NCI-H748 (cell line): ENCODE data around the gene EP400.
"Not testable (repeated sequence)": the region's sequence is repeated elsewhere in the genome, so short reads cannot be mapped to it uniquely, and the experiment has no call there.

Experiments
- DNase-seq: peaks from one replicate; lab custom pipeline; 2025; ENCODE audit not compliant: unreplicated experiment; lab: John Stamatoyannopoulos, UW

EP400 gene

DNA sequence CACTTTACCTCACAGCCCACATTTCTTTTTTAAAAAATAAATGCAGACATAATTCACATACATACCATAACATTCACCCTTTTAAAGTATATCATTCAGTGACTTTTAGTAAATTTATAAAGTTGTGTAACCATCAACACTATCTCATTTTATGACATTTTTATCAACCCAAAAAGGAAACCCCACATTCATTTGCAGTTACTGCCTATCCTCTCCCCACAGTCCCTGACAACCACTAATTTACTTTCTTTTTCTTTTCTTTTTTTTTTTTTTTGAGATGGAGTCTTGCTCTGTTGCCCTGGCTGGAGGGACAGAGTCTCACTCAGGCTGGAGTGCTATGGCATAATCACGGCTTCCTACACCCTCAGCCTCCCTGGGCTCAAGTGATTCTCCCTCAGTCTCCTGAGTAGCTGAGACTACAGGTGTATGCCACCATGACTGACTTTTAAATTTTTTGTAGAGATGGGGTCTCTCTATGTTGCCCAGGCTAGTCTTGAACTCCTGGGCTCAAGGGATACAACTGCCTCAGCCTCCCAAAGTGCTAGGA, 1.5 kb upstream of the EP400 start:
- no peak for DNase-seq

DNA sequence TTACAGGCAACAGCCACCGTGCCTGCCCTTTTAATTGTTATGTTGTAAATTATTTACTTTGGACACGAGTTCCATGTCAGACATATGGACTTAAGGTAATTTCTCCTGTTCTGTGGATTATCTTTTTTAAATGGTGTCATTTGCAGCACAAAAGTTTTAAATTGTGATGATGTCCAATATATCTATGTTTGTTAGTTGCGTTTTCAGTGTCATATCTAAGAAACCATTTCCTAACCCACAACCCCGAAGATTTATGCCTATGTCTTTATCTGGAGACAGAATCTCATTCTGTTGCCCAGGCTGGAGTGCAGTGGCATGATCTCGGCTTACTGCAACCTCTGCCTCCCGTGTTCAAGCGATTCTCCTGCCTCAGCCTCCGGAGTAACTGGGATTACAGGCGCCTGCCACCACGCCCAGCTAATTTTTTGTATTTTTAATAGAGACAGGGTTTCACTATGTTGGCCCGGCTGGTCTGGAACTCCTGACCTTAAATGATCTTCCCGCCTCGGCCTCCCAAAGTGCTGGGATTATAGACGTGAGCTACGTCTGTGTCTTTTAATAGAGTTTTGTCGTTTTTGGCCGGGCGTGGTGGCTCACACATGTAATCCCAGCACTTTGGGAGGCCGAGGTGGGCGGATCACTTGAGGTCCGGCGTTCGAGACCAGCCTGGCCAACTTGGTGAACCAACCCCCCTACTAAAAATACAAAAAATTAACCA, 870 bp upstream of the EP400 start:
- DNase-seq = not testable (repeated sequence)

DNA sequence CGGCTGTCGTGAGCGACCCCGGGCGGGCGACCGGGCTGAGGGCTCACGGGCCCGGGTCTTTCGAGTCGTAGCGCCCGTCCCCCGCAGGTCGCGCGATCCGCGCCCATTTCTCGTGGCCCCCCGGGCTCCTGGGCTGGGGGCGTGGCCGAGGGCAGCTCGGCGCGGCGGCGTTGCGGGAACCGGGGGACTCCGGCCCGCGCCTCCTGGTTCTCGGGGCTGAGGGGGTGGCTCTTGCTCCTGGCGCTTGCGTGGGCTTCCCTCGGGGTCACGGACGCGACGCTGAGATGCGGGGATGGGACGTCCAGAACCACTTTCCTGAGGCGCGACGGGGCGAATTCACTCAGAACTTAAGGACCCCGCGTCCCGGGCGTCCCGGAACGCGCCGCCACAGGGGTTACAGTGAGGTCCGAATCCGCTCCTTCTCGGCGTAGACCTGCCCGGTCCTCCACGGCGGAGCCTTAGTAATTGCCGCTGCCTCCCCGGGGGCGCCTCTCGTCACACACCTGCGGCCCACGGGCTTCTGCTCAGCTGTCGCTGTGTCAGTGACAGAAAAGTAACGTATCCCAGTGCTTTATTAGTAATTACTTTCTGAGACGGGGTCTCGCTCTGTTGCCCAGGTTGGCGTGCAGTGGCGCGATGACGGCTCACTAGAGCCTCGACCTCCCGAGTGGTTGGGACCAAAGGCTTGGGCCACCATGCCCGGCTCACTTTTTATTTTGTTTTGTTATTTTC, 606 bp downstream of the EP400 start:
- DNase-seq = peak; percentile 48

DNA sequence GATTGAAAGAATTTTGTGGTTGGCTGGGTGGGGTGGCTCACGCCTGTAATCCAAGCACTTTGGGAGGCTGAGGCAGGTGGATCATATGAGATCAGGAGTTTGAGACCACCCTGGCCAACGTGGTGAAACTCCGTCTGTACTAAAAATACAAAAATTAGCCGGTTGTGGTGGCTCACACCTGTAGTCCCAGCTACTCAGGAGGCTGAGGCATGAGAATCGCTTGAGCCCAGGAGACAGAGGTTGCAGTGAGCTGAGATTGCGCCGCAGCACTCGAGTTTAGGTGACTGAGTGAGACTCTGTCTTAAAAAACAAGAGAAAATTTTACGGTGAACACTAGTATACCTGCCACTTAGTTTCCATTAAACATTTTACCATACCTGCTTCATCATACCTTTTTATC, 4.1 kb downstream of the EP400 start:
- DNase-seq = not testable (repeated sequence)

DNA sequence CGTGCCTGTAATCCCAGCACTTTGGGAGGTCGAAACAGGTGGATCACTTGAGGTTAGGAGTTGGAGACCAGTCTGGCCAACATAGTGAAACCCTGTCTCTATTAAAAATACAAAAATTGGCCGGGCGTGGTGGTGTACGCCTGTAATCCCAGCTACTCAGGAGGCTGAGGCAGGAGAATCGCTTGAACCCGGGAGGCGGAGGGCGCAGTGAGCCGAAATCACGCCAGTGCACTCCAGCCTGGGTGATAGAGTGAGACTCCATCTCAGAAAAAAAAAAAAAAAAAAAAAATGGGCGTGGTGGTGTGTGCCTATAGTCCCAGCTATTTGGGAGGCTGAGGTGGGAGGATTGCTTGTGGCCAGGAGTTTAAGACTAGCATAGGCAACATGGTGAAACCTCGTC, 4.7 kb downstream of the EP400 start:
- not testable (repeated sequence) for DNase-seq

DNA sequence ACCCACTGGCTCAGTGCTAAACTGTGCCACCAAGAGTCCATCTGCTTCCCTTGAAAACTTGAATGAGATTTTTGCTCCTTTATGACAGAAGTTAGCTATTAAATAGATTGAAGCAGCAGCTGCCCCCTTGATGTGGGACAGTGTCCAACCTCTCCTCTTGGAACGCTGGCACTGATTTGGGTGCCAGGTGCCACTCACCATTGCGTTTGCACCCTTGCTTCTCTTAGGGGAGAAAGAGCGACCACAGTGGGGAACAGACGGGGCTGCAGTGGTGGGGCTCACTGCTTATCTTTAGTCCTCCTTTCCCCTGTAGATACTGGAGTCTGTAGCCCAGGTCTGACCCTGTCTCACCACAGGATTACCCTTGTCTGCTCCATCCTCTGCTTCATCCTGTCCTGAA, 9.4 kb downstream of the EP400 start:
- no peak for DNase-seq

DNA sequence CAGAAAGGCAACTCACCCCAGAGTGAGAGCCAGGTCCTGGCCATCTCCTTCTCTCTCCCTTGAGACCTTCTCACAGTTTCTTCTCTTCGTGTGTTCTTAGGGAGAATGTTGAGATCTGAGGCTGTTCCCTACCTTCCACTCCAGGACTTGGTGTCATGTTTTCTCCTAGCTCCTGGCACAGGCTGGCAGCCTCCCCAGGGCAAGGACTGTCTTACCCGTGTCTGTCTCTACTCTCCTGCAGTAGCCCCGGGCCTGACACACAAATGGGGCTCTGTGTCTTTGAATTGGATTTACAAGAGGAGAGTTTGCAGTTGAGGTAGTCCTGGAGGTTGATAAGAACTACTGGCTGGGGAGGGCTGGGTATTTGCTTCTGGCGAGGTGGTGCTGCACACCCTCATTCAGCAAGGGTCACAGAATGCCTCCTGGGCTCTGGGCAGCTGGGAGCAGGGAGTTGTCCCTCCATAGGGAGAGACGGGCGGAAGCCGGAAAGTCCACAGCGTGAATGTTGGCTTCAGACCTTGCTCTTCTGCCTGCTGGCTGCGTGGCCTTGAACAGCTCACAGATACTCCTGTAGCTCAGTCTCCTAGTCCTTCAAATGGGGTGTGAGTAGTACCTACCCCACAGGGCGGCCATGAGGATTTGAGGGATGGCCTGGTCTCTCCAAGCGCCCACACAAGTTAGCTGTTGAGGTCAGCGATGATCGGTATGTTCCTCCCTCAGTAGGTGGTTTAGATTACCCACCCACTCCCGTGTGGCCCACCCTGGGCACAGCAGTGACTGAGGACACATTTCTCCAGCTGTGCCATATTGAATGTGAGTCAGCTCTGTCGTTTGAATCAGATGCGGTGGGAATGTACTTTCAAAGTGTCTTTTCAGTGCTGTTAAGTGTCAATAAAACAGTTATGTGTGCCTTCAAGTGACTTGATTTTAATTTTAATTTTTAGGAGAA, 10.2 kb downstream of the EP400 start:
- no peak for DNase-seq

DNA sequence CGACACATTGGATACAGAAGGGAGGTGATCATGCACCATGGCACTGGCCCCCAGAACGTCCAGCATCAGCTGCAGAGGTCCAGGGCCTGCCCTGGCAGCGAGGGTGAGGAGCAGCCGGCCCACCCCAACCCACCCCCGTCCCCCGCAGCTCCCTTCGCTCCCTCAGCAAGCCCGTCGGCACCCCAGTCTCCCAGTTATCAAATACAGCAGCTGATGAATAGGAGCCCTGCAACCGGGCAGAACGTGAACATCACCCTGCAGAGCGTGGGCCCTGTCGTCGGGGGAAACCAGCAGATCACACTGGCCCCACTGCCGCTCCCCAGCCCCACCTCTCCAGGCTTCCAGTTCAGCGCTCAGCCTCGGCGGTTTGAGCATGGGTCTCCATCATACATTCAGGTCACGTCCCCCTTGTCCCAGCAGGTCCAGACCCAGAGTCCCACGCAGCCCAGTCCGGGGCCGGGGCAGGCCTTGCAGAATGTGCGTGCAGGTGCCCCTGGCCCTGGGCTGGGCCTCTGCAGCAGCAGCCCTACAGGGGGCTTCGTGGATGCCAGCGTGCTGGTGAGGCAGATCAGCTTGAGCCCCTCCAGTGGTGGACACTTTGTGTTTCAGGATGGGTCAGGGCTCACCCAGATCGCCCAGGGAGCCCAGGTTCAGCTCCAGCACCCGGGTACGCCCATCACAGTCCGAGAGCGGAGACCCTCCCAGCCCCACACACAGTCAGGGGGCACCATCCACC, 11.0 kb downstream of the EP400 start:
- DNase-seq = not testable (repeated sequence)

DNA sequence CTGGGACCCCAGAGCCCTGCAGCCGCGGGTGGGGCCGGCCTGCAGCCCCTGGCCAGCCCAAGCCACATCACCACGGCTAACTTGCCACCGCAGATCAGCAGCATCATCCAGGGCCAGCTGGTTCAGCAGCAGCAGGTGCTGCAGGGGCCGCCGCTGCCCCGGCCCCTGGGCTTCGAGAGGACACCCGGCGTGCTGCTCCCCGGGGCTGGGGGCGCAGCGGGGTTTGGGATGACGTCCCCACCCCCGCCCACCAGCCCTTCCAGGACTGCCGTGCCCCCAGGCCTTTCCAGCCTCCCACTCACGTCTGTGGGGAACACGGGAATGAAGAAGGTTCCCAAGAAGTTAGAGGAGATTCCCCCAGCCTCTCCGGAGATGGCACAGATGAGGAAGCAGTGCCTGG, 11.6 kb downstream of the EP400 start:
- DNase-seq = not testable (repeated sequence)

DNA sequence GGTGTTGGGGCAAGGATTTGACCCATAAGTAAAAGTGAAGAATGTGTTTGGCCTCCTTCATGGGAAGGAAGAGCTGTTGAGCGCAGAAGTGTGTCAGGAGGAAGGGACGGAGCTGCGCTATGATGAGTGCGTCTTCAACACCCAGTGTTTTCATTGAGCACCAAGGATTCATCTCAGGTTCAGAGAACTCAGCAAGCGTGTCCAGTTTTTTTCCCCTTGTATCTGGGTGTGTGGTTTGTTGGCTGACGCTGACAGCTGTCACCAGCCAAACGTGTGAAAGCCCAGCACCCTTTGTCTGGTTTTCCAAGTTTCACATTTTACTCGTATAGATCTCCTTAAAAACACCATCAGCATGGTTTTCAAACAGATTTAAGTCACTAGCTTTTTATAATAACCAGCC, 12.3 kb downstream of the EP400 start:
- DNase-seq = no peak

DNA sequence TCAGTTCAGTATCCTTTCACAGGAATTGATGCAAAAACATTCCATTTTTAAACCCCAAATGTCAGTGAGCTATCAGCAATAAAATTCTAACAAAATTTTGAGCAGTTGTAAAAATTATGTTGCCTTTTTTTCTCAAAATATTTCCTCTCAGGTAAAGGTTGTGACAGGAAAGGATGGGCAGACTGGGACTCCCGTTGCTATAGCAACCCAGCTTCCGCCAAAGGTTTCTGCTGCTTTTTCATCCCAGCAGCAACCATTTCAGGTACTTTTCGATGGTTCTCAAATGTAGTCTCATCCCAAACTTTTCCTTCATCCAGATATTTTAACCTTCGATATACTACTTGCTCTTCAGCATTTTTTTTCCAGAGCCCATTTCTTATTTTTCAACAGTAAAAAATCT, 13.6 kb downstream of the EP400 start:
- no peak for DNase-seq

DNA sequence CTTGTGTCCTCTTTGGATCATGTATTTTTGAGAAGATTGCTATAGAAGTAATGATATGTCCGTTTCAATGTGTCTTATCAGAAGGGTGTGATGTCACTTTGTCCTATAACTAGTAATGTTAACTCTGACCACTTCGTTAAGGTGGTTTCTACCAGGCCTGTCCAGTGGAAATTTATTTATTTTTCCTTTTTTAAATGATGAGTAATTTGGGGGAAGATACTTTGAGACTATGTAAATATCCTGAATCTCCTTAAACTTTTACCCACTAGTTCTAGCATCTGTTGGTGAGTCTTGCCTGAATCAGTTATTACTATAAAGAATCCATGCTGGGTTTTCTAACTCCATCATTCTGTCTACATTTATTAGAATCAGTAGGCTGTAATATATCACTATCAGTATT, 15.3 kb downstream of the EP400 start:
- DNase-seq = no peak

DNA sequence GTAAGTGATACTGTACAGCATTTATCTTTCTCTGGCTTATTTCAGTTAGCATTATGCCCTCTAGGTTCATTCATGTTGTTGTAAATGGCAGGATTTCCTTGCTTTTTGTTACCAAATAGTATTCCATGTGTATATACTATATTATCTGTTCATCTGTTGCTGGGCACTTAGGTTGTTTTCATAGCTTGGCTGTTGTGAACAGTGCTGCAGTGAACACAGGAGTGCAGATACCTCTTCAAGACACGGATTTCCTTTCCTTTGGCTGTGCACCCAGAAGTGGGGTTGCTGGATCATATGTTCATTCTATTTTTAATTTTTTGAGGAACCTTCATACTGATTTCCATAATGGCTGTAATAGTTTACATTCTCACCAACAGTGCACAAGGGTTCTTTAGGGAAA, 21.5 kb downstream of the EP400 start:
- peak; percentile 47 for DNase-seq

DNA sequence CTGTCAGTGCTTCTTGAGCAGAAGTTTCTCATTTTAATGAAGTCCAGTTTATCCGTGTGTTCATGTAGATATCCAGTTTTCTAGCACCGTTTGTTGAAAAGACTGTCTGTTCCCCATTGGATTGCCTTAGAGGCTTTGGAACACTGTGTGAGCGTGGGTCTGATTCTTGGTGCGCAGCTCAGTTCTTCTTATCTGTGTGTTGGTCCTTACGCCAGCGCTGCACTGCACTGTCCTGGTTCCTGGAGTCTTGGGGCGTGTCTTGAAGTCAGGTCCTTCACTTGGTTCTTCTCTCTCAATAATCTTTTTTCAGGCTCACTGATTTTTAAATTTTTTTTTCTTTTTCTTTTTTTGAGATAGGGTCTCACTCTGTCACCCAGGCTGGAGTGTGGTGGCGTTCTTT, 25.5 kb downstream of the EP400 start:
- DNase-seq = no peak

DNA sequence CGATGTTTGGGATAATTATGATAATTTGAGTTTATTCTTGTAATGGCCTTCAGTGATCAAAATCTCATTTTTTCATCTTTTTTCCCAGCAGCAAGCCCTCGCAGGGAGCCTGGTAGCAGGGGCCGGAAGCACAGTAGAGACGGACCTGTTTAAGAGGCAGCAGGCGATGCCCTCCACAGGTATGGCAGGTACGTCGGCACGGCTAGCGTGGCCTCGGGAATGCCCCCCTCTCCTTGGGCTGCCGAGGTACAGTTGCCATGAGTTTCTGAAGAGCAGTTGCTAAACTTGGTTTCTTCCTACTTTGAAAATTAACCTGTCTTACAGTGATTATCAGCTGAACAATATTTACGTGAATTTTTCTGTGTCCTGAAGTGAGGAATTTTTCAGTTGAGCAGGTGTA, 29.9 kb downstream of the EP400 start:
- DNase-seq = no peak

DNA sequence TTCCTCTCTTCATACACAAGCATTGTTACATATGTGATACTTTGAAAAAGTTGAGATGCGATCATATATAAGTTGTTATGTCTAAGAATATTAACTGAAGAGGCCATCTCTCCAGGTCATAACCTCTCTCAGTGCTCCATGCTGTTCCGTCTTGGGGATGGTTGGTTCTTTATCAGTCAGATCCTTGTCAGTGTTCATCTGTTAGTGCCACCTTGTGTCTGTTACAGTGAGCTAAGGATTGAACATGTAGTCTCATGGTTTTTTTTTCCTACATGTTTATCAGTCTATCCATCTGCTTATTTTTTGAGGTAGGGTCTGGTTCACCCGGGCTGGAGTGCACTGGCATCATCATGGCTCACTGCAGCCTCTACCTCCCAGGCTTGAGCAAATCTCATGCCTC, 30.5 kb downstream of the EP400 start:
- no peak for DNase-seq

DNA sequence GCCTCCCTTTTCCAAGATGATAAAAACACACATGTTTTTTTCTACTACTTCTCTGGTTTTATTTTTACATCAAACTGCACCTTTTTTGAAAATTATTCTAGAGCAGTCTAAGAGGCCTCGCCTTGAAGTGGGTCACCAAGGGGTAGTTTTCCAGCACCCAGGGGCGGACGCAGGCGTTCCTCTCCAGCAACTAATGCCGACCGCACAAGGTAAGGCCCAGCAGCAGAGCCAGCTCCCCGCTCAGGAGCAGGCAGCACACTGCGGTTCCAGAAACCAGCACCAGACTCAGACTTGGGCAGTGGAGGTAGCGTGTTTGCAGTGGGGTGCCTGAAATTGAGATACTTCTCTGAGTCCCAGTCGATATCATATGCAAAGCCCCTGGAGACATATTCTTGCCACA, 31.6 kb downstream of the EP400 start:
- no peak for DNase-seq

DNA sequence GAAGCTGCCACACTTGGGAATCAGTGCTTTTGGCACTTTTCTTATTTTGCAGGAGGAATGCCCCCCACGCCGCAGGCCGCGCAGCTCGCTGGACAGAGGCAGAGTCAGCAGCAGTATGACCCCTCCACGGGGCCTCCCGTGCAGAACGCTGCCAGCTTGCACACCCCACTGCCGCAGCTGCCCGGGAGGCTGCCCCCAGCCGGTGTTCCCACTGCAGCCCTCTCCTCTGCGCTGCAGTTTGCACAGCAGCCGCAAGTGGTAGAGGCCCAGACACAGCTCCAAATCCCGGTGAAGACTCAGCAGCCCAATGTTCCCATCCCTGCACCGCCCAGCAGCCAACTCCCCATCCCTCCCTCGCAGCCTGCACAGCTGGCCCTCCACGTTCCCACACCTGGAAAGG, 32.3 kb downstream of the EP400 start:
- DNase-seq = no peak

DNA sequence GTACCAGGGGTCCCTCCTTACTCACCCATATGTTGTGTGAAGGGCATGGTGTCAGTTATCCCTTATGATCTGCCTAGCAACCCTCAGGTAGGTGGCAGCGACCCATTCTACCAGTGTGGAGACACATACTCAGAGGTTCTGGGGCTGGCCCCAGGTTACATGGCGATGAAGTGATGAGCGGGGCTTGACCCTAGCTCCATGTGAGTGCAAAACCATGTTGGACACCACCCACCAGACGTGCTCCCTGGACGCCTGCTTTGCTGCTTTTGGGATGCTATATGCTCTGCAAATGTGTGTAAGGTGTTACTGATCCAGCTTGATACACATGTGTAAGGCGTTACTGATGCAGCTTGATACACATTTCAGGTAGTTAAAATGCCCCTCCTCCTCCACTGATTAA, 33.3 kb downstream of the EP400 start:
- no peak for DNase-seq

DNA sequence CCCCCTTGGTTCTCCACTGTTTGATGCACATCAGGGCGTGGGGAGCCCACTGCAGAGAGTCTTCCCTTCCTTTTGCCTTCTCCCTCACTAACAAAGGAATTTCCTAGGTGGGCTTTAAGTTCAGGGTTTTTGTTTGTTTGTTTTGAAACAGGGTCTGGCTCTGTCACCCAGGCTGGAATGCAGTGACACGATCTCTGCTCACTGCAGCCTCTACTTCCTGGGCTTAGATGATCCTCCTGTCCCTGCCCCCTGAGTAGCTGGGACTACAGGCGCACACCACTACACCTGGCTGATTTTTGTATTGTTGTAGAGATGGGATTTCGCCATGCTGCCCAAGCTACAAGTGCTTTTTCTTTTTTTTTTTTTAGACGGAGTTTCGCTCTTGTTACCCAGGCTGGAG, 33.8 kb downstream of the EP400 start:
- DNase-seq = no peak

DNA sequence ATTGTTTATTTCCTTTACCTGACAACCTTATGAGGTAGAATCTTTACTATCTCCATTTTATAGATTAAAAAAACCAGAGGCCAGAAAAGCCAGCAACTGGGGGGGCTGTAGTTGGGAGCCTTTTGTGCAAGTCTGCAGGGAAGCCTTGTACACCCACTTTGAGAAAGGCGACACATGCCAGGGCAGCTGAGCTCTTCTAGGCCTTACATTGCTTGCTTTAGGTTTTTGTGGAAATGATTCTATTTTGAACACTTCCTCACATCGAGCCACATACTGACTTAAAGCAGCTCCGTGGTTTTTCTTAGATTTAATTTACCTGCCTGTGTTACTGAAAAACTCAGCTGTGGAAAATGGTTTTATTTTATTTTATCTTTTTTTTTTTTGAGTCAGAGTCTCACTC, 34.6 kb downstream of the EP400 start:
- DNase-seq = no peak
